Measurements from ENCODE around the gene ATRN.

Gene ATRN

GRCh38 chr20:3693376-3693775 is 222.6 kb downstream of the ATRN start:
- Histone ChIP-seq H3K27ac (ENCODE audit: extremely low read depth, low read depth, low read length) (no peak overlapping the region), H3K36me3 (ENCODE audit: control insufficient read depth in 2 of 2, insufficient read depth in 1 of 2, low read length in 2 of 2) (no peaks in the 10 kb centered on the region), H3K4me1 (ENCODE audit: control insufficient read depth, insufficient read depth, low read length) (no peaks in the 10 kb centered on the region), H3K4me3 (ENCODE audit: low read depth, low read length) (no peak overlapping the region), H3K9me3 (ENCODE audit: control insufficient read depth, insufficient read depth, low read depth, low read length) (no peaks in the 10 kb centered on the region)
- ChIA-PET CTCF (interaction anchor here (0.5 to 4.3 kb wide), 5 partner anchors 15 to 446 kb away, joined by 3 to 28 read pairs (median 4); partner anchors contain the start of gene SIGLEC1), POLR2A (interaction anchor here (0.6 kb wide), 1 partner anchor 103 kb away, joined by 5 read pairs; the partner anchor contains the start of gene CDC25B)
- TF ChIP-seq ZNF211 (tag by site-specific recombination; IDR thresholded peaks at IDR 0.05; ENCODE audit: low read depth) (no peak), ZNF785 (tag by site-specific recombination; IDR thresholded peaks at IDR 0.05) (no peak), SALL2 (tag by site-specific recombination; IDR thresholded peaks at IDR 0.05; ENCODE audit: borderline replicate concordance) (no peak), ZNF311 (tag by site-specific recombination; IDR thresholded peaks at IDR 0.05; ENCODE audit: borderline replicate concordance) (no peak), WT1 (tag by site-specific recombination; IDR thresholded peaks at IDR 0.05) (no peak), ZEB2 (tag by site-specific recombination; IDR thresholded peaks at IDR 0.05) (no peak), ZNF366 (tag by site-specific recombination; conservative IDR thresholded peaks at IDR 0.05) (no peak), ZNF146 (tag by site-specific recombination; IDR thresholded peaks at IDR 0.05) (no peak), ZNF654 (tag by site-specific recombination; IDR thresholded peaks at IDR 0.05; ENCODE audit: low read depth) (no peak), ZNF610 (tag by site-specific recombination; IDR thresholded peaks at IDR 0.05; ENCODE audit: borderline replicate concordance) (no peak), GLIS2 (tag by site-specific recombination; IDR thresholded peaks at IDR 0.05) (no peak), ZNF704 (tag by site-specific recombination; IDR thresholded peaks at IDR 0.05) (no peak), ZNF404 (tag by site-specific recombination; IDR thresholded peaks at IDR 0.05) (no peak), KLF7 (tag by site-specific recombination; IDR thresholded peaks at IDR 0.05; ENCODE audit: borderline replicate concordance) (no peak)
- TF ChIP-seq, protein P1, sequence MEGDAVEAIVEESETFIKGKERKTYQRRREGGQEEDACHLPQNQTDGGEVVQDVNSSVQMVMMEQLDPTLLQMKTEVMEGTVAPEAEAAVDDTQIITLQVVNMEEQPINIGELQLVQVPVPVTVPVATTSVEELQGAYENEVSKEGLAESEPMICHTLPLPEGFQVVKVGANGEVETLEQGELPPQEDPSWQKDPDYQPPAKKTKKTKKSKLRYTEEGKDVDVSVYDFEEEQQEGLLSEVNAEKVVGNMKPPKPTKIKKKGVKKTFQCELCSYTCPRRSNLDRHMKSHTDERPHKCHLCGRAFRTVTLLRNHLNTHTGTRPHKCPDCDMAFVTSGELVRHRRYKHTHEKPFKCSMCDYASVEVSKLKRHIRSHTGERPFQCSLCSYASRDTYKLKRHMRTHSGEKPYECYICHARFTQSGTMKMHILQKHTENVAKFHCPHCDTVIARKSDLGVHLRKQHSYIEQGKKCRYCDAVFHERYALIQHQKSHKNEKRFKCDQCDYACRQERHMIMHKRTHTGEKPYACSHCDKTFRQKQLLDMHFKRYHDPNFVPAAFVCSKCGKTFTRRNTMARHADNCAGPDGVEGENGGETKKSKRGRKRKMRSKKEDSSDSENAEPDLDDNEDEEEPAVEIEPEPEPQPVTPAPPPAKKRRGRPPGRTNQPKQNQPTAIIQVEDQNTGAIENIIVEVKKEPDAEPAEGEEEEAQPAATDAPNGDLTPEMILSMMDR (tag by site-specific recombination; IDR thresholded peaks at IDR 0.05): no peak
- TF ChIP-seq, protein P2, sequence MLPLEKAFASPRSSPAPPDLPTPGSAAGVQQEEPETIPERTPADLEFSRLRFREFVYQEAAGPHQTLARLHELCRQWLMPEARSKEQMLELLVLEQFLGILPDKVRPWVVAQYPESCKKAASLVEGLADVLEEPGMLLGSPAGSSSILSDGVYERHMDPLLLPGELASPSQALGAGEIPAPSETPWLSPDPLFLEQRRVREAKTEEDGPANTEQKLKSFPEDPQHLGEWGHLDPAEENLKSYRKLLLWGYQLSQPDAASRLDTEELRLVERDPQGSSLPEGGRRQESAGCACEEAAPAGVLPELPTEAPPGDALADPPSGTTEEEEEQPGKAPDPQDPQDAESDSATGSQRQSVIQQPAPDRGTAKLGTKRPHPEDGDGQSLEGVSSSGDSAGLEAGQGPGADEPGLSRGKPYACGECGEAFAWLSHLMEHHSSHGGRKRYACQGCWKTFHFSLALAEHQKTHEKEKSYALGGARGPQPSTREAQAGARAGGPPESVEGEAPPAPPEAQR (tag by site-specific recombination; IDR thresholded peaks at IDR 0.05): no peak
- TF ChIP-seq, protein P3, sequence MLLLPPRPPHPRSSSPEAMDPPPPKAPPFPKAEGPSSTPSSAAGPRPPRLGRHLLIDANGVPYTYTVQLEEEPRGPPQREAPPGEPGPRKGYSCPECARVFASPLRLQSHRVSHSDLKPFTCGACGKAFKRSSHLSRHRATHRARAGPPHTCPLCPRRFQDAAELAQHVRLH (tag by site-specific recombination; IDR thresholded peaks at IDR 0.05): no peak
- TF ChIP-seq, protein P4, sequence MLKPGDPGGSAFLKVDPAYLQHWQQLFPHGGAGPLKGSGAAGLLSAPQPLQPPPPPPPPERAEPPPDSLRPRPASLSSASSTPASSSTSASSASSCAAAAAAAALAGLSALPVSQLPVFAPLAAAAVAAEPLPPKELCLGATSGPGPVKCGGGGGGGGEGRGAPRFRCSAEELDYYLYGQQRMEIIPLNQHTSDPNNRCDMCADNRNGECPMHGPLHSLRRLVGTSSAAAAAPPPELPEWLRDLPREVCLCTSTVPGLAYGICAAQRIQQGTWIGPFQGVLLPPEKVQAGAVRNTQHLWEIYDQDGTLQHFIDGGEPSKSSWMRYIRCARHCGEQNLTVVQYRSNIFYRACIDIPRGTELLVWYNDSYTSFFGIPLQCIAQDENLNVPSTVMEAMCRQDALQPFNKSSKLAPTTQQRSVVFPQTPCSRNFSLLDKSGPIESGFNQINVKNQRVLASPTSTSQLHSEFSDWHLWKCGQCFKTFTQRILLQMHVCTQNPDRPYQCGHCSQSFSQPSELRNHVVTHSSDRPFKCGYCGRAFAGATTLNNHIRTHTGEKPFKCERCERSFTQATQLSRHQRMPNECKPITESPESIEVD (tag by site-specific recombination; IDR thresholded peaks at IDR 0.05): no peak

- Histone ChIP-seq H3K27ac (ENCODE audit: extremely low read depth, low read depth, low read length) (no peak overlapping the region), H3K36me3 (ENCODE audit: control insufficient read depth in 2 of 2, insufficient read depth in 1 of 2, low read length in 2 of 2) (no peaks in the 10 kb centered on the region), H3K4me1 (ENCODE audit: control insufficient read depth, insufficient read depth, low read length) (no peaks in the 10 kb centered on the region), H3K4me3 (ENCODE audit: low read depth, low read length) (no peak overlapping the region), H3K9me3 (ENCODE audit: control insufficient read depth, insufficient read depth, low read depth, low read length) (no peaks in the 10 kb centered on the region)
- TF ChIP-seq ZNF174 (tag by site-specific recombination; IDR thresholded peaks at IDR 0.05): no peak
- no peak for TF ChIP-seq BCL11B (tag by site-specific recombination; IDR thresholded peaks at IDR 0.05; ENCODE audit: low read depth)
- TF ChIP-seq ZBTB17 (tag by site-specific recombination; IDR thresholded peaks at IDR 0.05): no peak
- no peak for TF ChIP-seq ZNF747 (tag by site-specific recombination; IDR thresholded peaks at IDR 0.05)
- TF ChIP-seq ZNF121 (tag by site-specific recombination; IDR thresholded peaks at IDR 0.05): no peak
- CTCF ChIA-PET: interaction anchor here (0.7 to 4.3 kb wide), 7 partner anchors 13 to 131 kb away, joined by 3 to 28 read pairs (median 5); no protein-coding TSS in a partner anchor
- POLR2A ChIA-PET: no interaction called here
These were observed 224.0 kb downstream of the ATRN start for GRCh38 chr20:3694864-3695263.
